SU-DHL-6 (cell line): ENCODE measurements around the gene DOCK9.

Experiments
- H2AFZ ChIP-seq: fragments of 200-600 bp; sonication (generic); 2 replicates; pipeline ENCODE4 v1.6.1; 2014; ENCODE audit warnings: low read depth, mild to moderate bottlenecking, moderate library complexity, mixed read lengths, antibody characterized with exemption, low read length; ENCODE audit not compliant: severe bottlenecking
- H3F3A ChIP-seq: fragments of 200-600 bp; shearing (Covaris generic); 2 replicates; pipeline ENCODE4 v1.6.0; 2016; ENCODE audit warnings: antibody characterized with exemption, mild to moderate bottlenecking; ENCODE audit not compliant: insufficient read depth
- H3K27ac ChIP-seq: fragments of 200-600 bp; sonication (generic); 2 replicates; pipeline ENCODE4 v1.5.1; 2016; ENCODE audit warnings: low read depth, mild to moderate bottlenecking, low read length, moderate library complexity, mixed read lengths
- H3K27me3 ChIP-seq: fragments of 200-600 bp; sonication (generic), shearing (Covaris generic); 2 replicates; pipeline ENCODE4 v1.6.0; 2014; ENCODE audit warnings: mild to moderate bottlenecking, low read length
- H3K36me3 ChIP-seq: fragments of 200-600 bp; sonication (generic); 2 replicates; pipeline ENCODE4 v1.6.1; 2014; ENCODE audit warnings: mild to moderate bottlenecking, low read length, mixed read lengths
- H3K4me2 ChIP-seq: fragments of 300-600, 200-600 bp; shearing (Covaris generic), sonication (generic); 2 replicates; pipeline ENCODE4 v1.6.0; 2014; ENCODE audit warnings: low read length, low read depth, mild to moderate bottlenecking; ENCODE audit not compliant: poor library complexity, severe bottlenecking
- H3K4me3 ChIP-seq: fragments of 200-600 bp; sonication (generic); 2 replicates; pipeline ENCODE4 v1.5.1; 2014; ENCODE audit warnings: antibody characterized with exemption, low read length, mild to moderate bottlenecking, mixed read lengths; ENCODE audit not compliant: insufficient read depth, poor library complexity, severe bottlenecking
- H3K79me2 ChIP-seq: fragments of 200-600 bp; sonication (generic); 2 replicates; pipeline ENCODE4 v1.6.1; 2014; ENCODE audit warnings: mild to moderate bottlenecking, low read length, moderate library complexity; ENCODE audit not compliant: insufficient read depth
- H3K9ac ChIP-seq: fragments of 200-600 bp; sonication (generic); 2 replicates; pipeline ENCODE4 v1.7.0; 2014; ENCODE audit warnings: mild to moderate bottlenecking, low read length
- H3K9me2 ChIP-seq: fragments of 200-600 bp; sonication (generic); replicated peaks from 2 replicates; pipeline ENCODE4 v1.6.1; 2014; ENCODE audit warnings: low read length; ENCODE audit not compliant: insufficient read depth
- H3K9me3 ChIP-seq: fragments of 200-600 bp; sonication (generic); 2 replicates; pipeline ENCODE4 v1.6.1; 2014; ENCODE audit warnings: low read length, mixed read lengths; ENCODE audit not compliant: insufficient read depth
- H4K20me1 ChIP-seq: fragments of 200-600 bp; sonication (generic); 2 replicates; pipeline ENCODE4 v1.6.1; 2014; ENCODE audit warnings: low read depth, mild to moderate bottlenecking, antibody characterized with exemption, low read length, moderate library complexity, mixed read lengths
- EZH2phosphoT487 ChIP-seq: fragments of 200-600 bp; sonication (generic), shearing (Covaris generic); conservative IDR thresholded peaks from 2 replicates; pipeline ENCODE4 v1.6.1; 2018; ENCODE audit warnings: mild to moderate bottlenecking, antibody characterized with exemption, low read length, moderate library complexity, mixed read lengths
- TF ChIP-seq, protein P1 (sequence below): fragments of 200-600 bp; sonication (generic); IDR thresholded peaks from one replicate; pipeline ENCODE4 v1.5.1; 2017; ENCODE audit warnings: antibody characterized with exemption, mild to moderate bottlenecking, low read length, moderate library complexity; ENCODE audit not compliant: insufficient read depth, poor library complexity, severe bottlenecking

DOCK9 gene

DNA sequence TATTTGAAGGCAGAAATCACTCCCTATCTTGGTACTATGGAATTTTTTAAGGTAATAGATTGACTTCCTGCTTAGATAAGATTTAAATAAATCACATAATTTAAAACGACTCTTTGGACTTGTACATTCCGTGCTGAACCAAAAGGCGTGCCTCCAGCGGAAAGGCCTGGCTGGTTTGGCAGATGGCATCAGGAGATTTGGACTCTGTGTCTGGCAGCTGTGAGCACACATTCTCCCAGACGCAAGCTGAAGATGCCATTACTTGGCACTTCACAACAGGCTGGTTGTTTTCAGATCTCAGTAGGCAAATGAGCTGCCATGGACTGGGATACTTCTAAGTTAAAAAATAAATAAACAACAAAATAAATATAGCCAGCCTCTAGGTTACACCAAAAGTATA, 120.9 kb downstream of the DOCK9 start:
- Histone ChIP-seq H3F3A (no peaks in the 10 kb centered on the region), H2AFZ (no peak overlapping the region), H4K20me1 (no peaks in the 10 kb centered on the region), H3K36me3 (no peaks in the 10 kb centered on the region), H3K79me2 (no peaks in the 10 kb centered on the region), H3K4me2 (no peak overlapping the region), H3K9me2 (no peaks in the 10 kb centered on the region), H3K4me3 (no peak overlapping the region), H3K9ac (no peak overlapping the region), H3K27ac (no peak overlapping the region), H3K9me3 (no peaks in the 10 kb centered on the region), H3K27me3 (no peaks in the 10 kb centered on the region)
- TF ChIP-seq, protein P1, sequence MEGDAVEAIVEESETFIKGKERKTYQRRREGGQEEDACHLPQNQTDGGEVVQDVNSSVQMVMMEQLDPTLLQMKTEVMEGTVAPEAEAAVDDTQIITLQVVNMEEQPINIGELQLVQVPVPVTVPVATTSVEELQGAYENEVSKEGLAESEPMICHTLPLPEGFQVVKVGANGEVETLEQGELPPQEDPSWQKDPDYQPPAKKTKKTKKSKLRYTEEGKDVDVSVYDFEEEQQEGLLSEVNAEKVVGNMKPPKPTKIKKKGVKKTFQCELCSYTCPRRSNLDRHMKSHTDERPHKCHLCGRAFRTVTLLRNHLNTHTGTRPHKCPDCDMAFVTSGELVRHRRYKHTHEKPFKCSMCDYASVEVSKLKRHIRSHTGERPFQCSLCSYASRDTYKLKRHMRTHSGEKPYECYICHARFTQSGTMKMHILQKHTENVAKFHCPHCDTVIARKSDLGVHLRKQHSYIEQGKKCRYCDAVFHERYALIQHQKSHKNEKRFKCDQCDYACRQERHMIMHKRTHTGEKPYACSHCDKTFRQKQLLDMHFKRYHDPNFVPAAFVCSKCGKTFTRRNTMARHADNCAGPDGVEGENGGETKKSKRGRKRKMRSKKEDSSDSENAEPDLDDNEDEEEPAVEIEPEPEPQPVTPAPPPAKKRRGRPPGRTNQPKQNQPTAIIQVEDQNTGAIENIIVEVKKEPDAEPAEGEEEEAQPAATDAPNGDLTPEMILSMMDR = no peak
- no peak for TF ChIP-seq EZH2phosphoT487

DNA sequence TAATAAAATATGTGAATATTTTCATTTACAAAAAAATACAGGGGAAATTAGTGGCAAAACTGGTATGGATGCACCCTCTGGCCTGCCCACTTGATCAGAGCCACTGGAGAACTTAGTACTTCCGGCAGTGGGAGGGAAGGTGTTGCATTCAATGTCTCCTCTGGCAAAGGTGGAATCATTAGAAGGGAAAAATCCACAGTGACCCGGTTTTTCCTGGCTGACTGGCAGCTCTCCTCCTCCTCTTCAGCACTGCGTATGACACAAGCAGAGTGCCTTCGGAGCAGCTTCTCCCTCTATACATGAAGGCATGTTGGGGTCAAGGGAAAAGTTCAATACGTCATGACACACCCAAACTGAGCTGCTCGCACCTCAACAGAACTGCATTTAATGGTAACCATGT, 123.4 kb downstream of the DOCK9 start:
- Histone ChIP-seq H3K36me3 (no peaks in the 10 kb centered on the region), H3K27ac (no peak overlapping the region), H3K4me2 (no peak overlapping the region), H4K20me1 (no peaks in the 10 kb centered on the region), H3K27me3 (no peaks in the 10 kb centered on the region), H3K79me2 (no peaks in the 10 kb centered on the region), H3K4me3 (no peak overlapping the region), H3K9me3 (no peaks in the 10 kb centered on the region), H2AFZ (no peak overlapping the region), H3F3A (no peaks in the 10 kb centered on the region), H3K9ac (no peak overlapping the region), H3K9me2 (no peaks in the 10 kb centered on the region)
- TF ChIP-seq, protein P1 = no peak
- no peak for TF ChIP-seq EZH2phosphoT487

DNA sequence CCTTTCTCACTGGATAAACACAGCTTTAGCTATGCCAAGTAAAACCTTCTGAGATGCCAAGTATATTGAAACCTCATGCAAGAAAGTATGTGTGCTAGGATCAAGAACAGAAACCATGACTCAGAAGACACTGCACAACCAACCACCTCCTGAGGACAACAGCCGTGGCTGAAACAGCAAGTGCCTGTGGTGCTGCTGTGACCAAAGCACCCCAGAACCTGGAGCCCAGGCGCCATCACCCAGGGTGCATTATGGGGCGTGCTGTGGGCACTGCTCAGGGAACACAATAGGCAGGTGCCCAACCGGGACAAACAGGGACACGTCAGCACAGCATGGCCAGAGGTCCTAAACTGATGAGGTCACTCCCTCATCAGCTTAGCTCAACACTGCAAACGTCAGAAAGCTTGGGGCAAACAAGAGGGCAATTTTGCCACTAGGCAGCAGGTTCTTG, 124.1 kb downstream of the DOCK9 start:
- H3K27ac ChIP-seq = no peak overlapping the region

More for the DNA sequence above, 124.1 kb downstream of the DOCK9 start:
- Histone ChIP-seq H3K4me2 (no peak overlapping the region), H3K9me3 (no peaks in the 10 kb centered on the region), H3K9me2 (no peaks in the 10 kb centered on the region), H3K9ac (no peak overlapping the region), H3K79me2 (no peaks in the 10 kb centered on the region), H3K36me3 (no peaks in the 10 kb centered on the region), H2AFZ (no peak overlapping the region), H3K27me3 (no peaks in the 10 kb centered on the region), H3F3A (no peaks in the 10 kb centered on the region), H3K4me3 (no peak overlapping the region), H4K20me1 (no peaks in the 10 kb centered on the region)
- no peak for TF ChIP-seq EZH2phosphoT487
- TF ChIP-seq, protein P1 = no peak
